Measurements from ENCODE around the gene FCGR3B. TPM values are rescaled to one million over a fixed set of nuclear protein-coding genes. Genes with fewer than 3 reads are reported as not detected.
"Not testable (repeated sequence)": the region's sequence is repeated elsewhere in the genome, so short reads cannot be mapped to it uniquely, and the experiment has no call there.

FCGR3B gene
- total RNA-seq, 3 donors from 2014 or later, result 0.32 to 3.9 (median 3.8) TPM

- H3K4me3 ChIP-seq; intact Hi-C loops (cut with DNase I; ENCODE audit: low total_unique reads); H3K9me3 ChIP-seq; H3K27me3 ChIP-seq; DNase-seq (ENCODE audit: low spot score in 2 of 2); H3K27ac ChIP-seq; H3K4me1 ChIP-seq; H3K36me3 ChIP-seq: not testable (repeated sequence)
Observed at GRCh38 chr1:161595583-161595982, 35.4 kb downstream of the FCGR3B start.

DNA sequence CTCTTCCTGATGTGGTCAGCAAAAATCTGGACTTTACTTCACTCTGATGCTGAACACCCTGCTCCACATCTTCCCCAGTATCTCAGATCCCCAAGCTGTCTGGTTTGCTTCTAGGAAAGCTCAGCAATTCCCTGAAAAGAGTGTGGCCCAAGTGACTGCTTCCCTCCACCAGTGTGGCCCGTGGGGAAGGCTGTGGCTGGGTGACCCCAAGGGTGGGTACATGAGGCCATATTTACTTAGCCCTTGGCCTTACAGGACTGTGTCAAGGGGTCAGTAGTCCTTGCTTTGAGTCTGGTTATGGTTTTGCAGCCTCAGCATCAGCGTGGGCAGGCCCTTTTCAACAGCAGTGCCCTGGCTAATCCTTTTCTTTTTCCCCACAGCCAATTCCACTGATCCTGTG lies 35.8 kb downstream of the FCGR3B start:
- H3K36me3 ChIP-seq; H3K4me3 ChIP-seq; H3K4me1 ChIP-seq; H3K27ac ChIP-seq; H3K27me3 ChIP-seq; H3K9me3 ChIP-seq; DNase-seq (ENCODE audit: low spot score in 2 of 2); intact Hi-C loops (cut with DNase I; ENCODE audit: low total_unique reads): not testable (repeated sequence)

- H3K9me3 ChIP-seq; H3K4me1 ChIP-seq; H3K4me3 ChIP-seq; H3K36me3 ChIP-seq; DNase-seq (ENCODE audit: low spot score in 2 of 2); H3K27me3 ChIP-seq; intact Hi-C loops (cut with DNase I; ENCODE audit: low total_unique reads); H3K27ac ChIP-seq: not testable (repeated sequence)
Observed at GRCh38 chr1:161594269-161594984, 36.5 kb downstream of the FCGR3B start.

DNA sequence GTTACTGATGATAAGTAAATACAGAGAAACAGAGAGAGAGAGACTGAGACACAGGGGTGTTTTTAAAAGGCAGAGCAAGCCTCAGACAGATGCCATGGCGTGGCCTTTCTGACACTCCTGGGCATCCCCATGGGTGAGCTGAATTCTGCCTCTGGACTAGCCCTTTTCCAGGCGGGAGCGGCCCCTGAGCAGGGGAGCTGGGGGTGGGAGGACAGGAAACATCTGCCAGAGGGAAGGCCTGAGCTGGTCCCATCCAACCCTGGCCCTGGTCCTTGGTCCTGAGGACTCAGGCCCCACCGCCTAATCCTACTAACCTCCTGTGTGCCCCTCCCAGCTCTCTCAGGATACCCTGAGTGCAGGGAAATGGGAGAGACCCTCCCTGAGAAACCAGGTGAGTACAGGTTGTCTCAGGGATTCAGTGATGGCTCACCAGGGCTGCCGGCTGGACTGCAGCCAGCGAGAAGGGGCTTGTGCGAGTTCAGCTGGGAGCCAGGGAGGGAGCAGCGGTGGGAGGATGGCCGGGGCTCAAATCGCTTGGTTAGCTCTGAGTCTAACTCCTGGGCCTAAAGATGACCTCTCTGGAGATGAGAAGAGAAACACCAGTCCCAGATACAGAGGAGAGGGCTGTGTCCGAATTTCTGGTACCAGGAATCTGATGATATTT lies 37.8 kb downstream of the FCGR3B start:
- H3K27ac ChIP-seq; H3K4me3 ChIP-seq; intact Hi-C loops (cut with DNase I; ENCODE audit: low total_unique reads); H3K27me3 ChIP-seq; H3K9me3 ChIP-seq; DNase-seq (ENCODE audit: low spot score in 2 of 2); H3K36me3 ChIP-seq; H3K4me1 ChIP-seq: not testable (repeated sequence)

DNA sequence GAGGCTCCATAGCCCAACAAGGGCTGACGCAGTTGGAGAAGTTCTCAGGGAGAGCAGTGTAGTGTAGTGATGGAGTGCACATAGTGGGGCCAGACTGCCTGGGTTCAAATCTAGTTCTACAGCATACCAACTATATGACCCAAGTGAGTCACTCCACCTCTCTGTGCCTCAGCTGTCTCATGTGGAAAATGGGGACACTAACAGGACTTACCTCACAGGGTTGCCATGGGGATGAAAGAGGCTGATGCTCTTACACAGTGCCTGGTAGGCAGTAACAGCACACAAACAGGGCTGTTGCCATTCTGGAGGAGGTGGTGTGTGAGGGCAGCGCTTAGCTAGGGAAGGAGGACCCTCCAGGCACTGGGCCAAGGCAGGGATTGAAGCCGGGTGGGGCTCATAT lies 38.4 kb downstream of the FCGR3B start:
- H3K4me3 ChIP-seq; H3K27me3 ChIP-seq; DNase-seq (ENCODE audit: low spot score in 2 of 2); H3K9me3 ChIP-seq; H3K36me3 ChIP-seq; intact Hi-C loops (cut with DNase I; ENCODE audit: low total_unique reads); H3K27ac ChIP-seq; H3K4me1 ChIP-seq: not testable (repeated sequence)

DNA sequence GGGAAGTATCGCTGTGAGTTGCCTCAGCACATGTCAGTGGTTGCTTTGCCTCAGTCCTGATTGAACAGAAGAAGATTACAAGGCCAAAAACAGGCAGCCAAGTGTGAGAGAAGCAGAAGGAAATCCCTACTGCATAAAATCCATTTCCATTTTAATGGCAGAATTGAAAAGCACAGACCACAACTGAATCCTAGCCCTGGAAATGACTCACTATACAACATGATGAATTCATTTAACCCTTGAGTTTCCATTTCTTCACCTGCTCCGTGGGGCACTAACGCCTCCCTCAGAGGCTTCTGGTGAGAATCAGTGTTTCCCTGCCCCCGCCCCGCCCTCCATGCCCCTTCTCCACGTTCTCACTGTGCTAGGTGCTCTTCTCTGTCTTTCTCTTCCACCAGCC lies 41.1 kb downstream of the FCGR3B start:
- DNase-seq (ENCODE audit: low spot score in 2 of 2); intact Hi-C loops (cut with DNase I; ENCODE audit: low total_unique reads); H3K9me3 ChIP-seq: not testable (repeated sequence)

DNA sequence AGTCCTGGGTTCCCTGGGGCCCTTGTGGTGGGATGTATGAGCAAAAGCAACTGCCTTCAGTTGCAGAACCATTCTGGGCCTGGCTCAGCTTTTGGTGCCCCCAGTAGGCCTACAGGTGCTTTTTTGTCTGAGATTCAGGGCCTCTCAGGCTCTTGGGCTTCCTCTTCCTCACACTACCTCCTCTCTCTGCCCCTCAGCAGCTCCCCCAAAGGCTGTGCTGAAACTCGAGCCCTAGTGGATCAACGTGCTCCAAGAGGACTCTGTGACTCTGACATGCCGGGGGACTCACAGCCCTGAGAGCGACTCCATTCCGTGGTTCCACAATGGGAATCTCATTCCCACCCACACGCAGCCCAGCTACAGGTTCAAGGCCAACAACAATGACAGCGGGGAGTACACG lies 41.6 kb downstream of the FCGR3B start:
- H3K9me3 ChIP-seq; intact Hi-C loops (cut with DNase I; ENCODE audit: low total_unique reads); H3K27ac ChIP-seq; H3K4me3 ChIP-seq; H3K27me3 ChIP-seq; DNase-seq (ENCODE audit: low spot score in 2 of 2); H3K36me3 ChIP-seq; H3K4me1 ChIP-seq: not testable (repeated sequence)

More for the DNA sequence above, 41.1 kb downstream of the FCGR3B start:
- not testable (repeated sequence) for H3K36me3 ChIP-seq, H3K4me3 ChIP-seq, H3K27me3 ChIP-seq, H3K4me1 ChIP-seq, H3K27ac ChIP-seq

DNA sequence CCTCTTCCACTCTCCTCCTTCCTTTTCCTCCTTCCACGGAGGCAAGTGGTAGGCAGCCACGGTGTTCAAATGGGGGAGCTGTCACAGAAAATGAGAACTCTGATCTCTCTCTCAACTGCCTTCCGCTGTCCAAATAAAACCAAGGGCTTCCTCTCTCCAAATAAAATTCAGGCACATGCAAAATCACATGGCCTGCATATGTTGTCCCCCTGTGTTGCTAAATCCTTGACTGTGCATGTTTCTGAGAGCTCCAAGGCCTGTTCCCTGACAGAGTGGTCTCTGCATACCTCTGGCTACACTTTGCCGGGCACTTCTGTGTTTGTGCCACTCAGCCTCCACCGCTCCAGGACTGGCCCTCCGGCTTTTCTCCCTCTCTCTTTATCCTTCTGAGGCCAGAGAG lies 42.4 kb downstream of the FCGR3B start:
- H3K27ac ChIP-seq; H3K36me3 ChIP-seq; H3K27me3 ChIP-seq; H3K4me3 ChIP-seq; H3K4me1 ChIP-seq; H3K9me3 ChIP-seq; intact Hi-C loops (cut with DNase I; ENCODE audit: low total_unique reads); DNase-seq (ENCODE audit: low spot score in 2 of 2): not testable (repeated sequence)

DNA sequence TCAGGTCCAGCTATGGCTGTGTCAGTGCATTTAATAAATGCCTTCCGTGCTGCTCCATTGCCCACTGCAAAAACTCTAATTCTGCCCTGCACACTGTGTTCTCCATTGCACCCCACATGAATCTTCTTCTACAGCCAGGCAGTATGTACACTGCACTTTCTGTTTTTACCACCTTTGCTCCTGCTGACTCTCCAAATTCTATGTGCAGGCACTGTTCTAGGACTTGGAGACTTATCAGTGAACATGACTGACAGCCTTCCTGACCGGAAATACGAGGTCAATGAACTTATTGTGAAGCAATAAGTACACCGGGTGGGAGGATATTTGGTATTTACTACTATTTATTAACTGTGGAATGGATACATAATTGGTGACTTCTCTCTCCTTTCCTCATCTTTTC lies 48.1 kb downstream of the FCGR3B start:
- intact Hi-C loops (cut with DNase I; ENCODE audit: low total_unique reads), result not testable (repeated sequence)

DNA sequence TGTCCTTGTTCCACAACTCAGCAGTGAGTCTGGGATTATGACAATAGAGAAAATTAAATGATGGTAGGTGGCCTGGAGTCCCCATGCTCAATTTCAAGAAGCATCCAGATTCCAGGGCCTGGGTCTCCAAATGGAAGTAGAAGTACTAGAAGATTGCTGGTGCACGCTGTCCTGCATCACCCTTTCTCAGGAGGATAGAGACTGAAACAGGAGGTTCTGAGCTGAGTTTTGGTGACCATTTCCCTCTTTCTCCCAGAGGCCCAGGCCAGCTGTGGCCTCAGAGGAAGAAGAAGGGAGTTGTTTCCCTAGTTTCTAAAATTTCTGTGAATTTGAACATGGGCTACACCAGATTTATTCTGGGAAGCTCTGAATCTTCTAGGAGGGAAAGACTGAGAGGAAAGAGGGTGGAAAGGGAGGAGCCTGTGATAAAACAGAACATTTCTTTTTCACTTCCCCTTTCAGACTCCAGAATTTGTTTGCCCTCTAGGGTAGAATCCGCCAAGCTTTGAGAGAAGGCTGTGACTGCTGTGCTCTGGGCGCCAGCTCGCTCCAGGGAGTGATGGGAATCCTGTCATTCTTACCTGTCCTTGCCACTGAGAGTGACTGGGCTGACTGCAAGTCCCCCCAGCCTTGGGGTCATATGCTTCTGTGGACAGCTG lies 50.0 kb downstream of the FCGR3B start:
- H3K36me3 ChIP-seq; H3K27ac ChIP-seq; H3K9me3 ChIP-seq; H3K4me3 ChIP-seq; DNase-seq (ENCODE audit: low spot score in 2 of 2); H3K27me3 ChIP-seq; intact Hi-C loops (cut with DNase I; ENCODE audit: low total_unique reads); H3K4me1 ChIP-seq: not testable (repeated sequence)

More for the DNA sequence above, 48.1 kb downstream of the FCGR3B start:
- H3K36me3 ChIP-seq; H3K27ac ChIP-seq; H3K9me3 ChIP-seq; H3K4me1 ChIP-seq; H3K27me3 ChIP-seq; DNase-seq (ENCODE audit: low spot score in 2 of 2); H3K4me3 ChIP-seq: not testable (repeated sequence)

DNA sequence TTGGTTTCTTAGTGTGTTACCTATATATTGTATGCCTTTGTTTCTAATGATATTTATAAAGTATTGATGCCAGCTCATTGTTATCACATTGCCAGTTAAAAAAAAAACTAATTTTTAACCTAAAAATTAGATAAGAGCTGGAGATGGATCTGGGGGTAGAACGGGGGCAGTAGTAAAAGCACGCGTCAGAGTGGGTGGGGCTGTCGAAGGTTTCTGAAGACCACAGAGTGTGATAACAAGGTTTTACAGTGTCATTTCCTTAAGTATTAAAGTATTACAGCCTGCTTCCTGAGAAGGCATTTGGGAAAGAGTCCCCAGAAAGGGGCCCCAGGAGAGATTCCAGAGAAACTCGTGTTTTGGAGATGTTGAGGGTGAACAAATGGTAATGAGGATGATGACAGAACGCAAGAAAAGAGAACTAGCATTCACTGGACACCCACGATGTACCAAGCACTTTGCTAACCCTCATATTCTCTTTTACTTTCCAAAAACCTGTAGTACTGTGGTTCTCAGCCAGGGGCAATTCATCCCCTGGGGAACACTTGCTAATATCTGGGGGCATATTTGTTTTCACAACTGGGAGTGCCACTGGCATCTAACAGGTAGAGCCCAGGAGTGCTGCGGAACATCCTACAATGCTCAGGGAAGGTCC lies 51.0 kb downstream of the FCGR3B start:
- H3K27me3 ChIP-seq; DNase-seq (ENCODE audit: low spot score in 2 of 2); H3K27ac ChIP-seq; H3K4me1 ChIP-seq; H3K9me3 ChIP-seq; H3K4me3 ChIP-seq; intact Hi-C loops (cut with DNase I; ENCODE audit: low total_unique reads); H3K36me3 ChIP-seq: not testable (repeated sequence)

- DNase-seq (ENCODE audit: low spot score in 2 of 2); H3K36me3 ChIP-seq; H3K9me3 ChIP-seq; H3K27me3 ChIP-seq; H3K4me1 ChIP-seq; intact Hi-C loops (cut with DNase I; ENCODE audit: low total_unique reads); H3K4me3 ChIP-seq; H3K27ac ChIP-seq: not testable (repeated sequence)
Observed at GRCh38 chr1:161576676-161577075, 54.3 kb downstream of the FCGR3B start.
